Keratinocyte (primary cell): ENCODE measurements around the gene TRIM3. TPM values are rescaled to one million over a fixed set of nuclear protein-coding genes. Genes with fewer than 3 reads are reported as not detected.

Source experiments
- DNase-seq: peaks from one replicate; pipeline ENCODE4 v3.0.0-alpha.2; 2011; ENCODE audit warnings: low read depth, missing footprints, low spot score
- FAIRE-seq: peaks from 2 replicates; lab custom pipeline; 2011; peaks lifted over from hg19 to GRCh38; lab: Jason Lieb, UNC
- H2AFZ ChIP-seq: 2 replicates; pipeline ENCODE4 v1.6.0; 2012; ENCODE audit warnings: low read length, control low read depth, inconsistent platforms; ENCODE audit not compliant: control insufficient read depth
- H3K27ac ChIP-seq: 2 replicates; pipeline ENCODE4 v1.5.1; 2011; ENCODE audit warnings: low read length; ENCODE audit not compliant: control insufficient read depth, insufficient read depth
- H3K27me3 ChIP-seq: 3 replicates; pipeline ENCODE4 v1.6.0; 2011; ENCODE audit warnings: low read length; ENCODE audit not compliant: control insufficient read depth, insufficient read depth; ENCODE audit errors: extremely low read depth
- H3K36me3 ChIP-seq, 2 experiments: 2 replicates in 1 of 2; 3 replicates in 1 of 2; pipeline ENCODE4 v1.5.1; 2011; ENCODE audit warnings: low read length in 2 of 2, mild to moderate bottlenecking in 1 of 2; ENCODE audit not compliant: control insufficient read depth in 2 of 2, insufficient read depth in 2 of 2; ENCODE audit errors: extremely low read depth in 1 of 2
- H3K4me1 ChIP-seq: 3 replicates; pipeline ENCODE4 v1.5.1; 2011; ENCODE audit warnings: low read length; ENCODE audit not compliant: control insufficient read depth, insufficient read depth; ENCODE audit errors: extremely low read depth
- H3K4me2 ChIP-seq: 3 replicates; pipeline ENCODE4 v1.6.0; 2011; ENCODE audit warnings: low read depth, low read length; ENCODE audit not compliant: control insufficient read depth, insufficient read depth; ENCODE audit errors: extremely low read depth
- H3K4me3 ChIP-seq, 3 experiments: fragments of 200-600 bp in 1 of 3; sonication (generic) in 1 of 3; 2 replicates in 2 of 3; 3 replicates in 1 of 3; pipeline ENCODE4 v1.5.1; 2011 to 2016; ENCODE audit warnings: low read length in 3 of 3, mild to moderate bottlenecking in 3 of 3, control low read depth in 2 of 3, inconsistent platforms in 1 of 3, low read depth in 1 of 3, mixed read lengths in 1 of 3, mixed run types in 1 of 3, moderate library complexity in 1 of 3; ENCODE audit not compliant: control insufficient read depth in 2 of 3, insufficient read depth in 2 of 3; ENCODE audit errors: extremely low read depth in 1 of 3
- H3K79me2 ChIP-seq: 2 replicates; pipeline ENCODE4 v1.6.0; 2012; ENCODE audit warnings: low read length; ENCODE audit not compliant: control insufficient read depth, insufficient read depth
- H3K9ac ChIP-seq: 3 replicates; pipeline ENCODE4 v1.6.0; 2011; ENCODE audit warnings: low read length; ENCODE audit not compliant: control insufficient read depth, insufficient read depth; ENCODE audit errors: extremely low read depth
- H3K9me1 ChIP-seq: 3 replicates; pipeline ENCODE4 v1.6.0; 2011; ENCODE audit warnings: low read length; ENCODE audit not compliant: control insufficient read depth, insufficient read depth; ENCODE audit errors: extremely low read depth
- H3K9me3 ChIP-seq: 2 replicates; pipeline ENCODE4 v1.5.1; 2012; ENCODE audit warnings: low read depth, low read length; ENCODE audit not compliant: control insufficient read depth
- H4K20me1 ChIP-seq: 3 replicates; pipeline ENCODE4 v1.6.0; 2011; ENCODE audit warnings: low read length; ENCODE audit not compliant: control insufficient read depth, insufficient read depth; ENCODE audit errors: extremely low read depth
- EZH2 ChIP-seq: IDR thresholded peaks from one replicate; pipeline ENCODE4 v1.6.1; 2012; ENCODE audit warnings: inconsistent platforms, mild to moderate bottlenecking, low read length, moderate library complexity
- dilution Hi-C: fragments of 300-500 bp; cut with MboI; formaldehyde crosslinking; loops from one replicate; pipeline ENCODE4 v1.7.0; 2020; ENCODE audit warnings: low sequenced_read_pairs; ENCODE audit not compliant: extremely low pct_ligation_motif_present
- polyA plus RNA-seq, 5 experiments: library from polyadenylated mRNA; depleted of rRNA in 3 of 5; stranded (reverse) in 3 of 5; stranded (forward) in 1 of 5; unstranded in 1 of 5; fragments of >200 nt; gene quantifications; 1 replicate in 1 of 5; 2 replicates in 3 of 5; 3 replicates in 1 of 5; pipeline versions ENCODE4 v1.2.1 to v1.2.3, GENCODE V29; 2011 to 2012; ENCODE audit warnings: missing spikeins in 2 of 5, low read depth in 1 of 5, low replicate concordance in 1 of 5
- TF ChIP-seq, protein P1 (sequence below), 3 experiments: IDR thresholded peaks in 1 of 3; conservative IDR thresholded peaks in 1 of 3; optimal IDR thresholded peaks in 1 of 3; 2 replicates in 2 of 3; 3 replicates in 1 of 3; pipeline versions ENCODE3 to v1.5.1; 2011; ENCODE audit warnings: low read length in 3 of 3, mild to moderate bottlenecking in 3 of 3, moderate library complexity in 2 of 3, control low read depth in 1 of 3, inconsistent platforms in 1 of 3; ENCODE audit not compliant: insufficient read depth in 2 of 3; ENCODE audit errors: extremely low read depth in 1 of 3

The TRIM3 gene
- polyA plus RNA-seq, 1 donor (not counting 4 experiments of a cell fraction or from before 2014, with no cell fraction given): 10.3 TPM

DNA sequence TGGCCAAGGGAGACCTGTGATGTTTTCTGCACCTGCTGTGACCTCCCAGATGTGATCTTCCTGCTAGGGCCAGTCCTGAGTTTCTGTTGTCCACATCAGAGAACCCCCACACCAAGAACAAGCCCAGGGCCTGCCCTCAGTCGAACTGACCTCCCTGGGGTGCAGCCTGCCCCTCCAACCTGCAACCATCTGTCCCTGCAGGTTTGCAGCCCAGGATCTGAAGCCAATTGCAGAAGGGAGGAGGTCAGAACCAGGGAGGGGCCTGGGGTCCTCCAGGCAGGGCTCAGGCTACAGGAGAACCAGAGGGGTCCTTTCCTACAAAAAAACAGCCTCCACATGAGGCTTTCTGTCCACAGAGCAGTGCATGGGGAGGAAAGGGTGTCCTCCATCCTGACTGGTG, 807 bp downstream of the TRIM3 start:
- no peak overlapping the region for H2AFZ ChIP-seq
- H3K27ac ChIP-seq: no peak overlapping the region
- no peak overlapping the region for H3K9ac ChIP-seq
- H4K20me1 ChIP-seq: no peaks in the 10 kb centered on the region
- H3K79me2 ChIP-seq: peaks cover 6% of the 10 kb centered on the region
- peaks cover 15% of the 10 kb centered on the region in 2 experiments for H3K36me3 ChIP-seq
- FAIRE-seq (no peak), DNase-seq (no peak)
- TF ChIP-seq EZH2: no peak
- TF ChIP-seq, protein P1, sequence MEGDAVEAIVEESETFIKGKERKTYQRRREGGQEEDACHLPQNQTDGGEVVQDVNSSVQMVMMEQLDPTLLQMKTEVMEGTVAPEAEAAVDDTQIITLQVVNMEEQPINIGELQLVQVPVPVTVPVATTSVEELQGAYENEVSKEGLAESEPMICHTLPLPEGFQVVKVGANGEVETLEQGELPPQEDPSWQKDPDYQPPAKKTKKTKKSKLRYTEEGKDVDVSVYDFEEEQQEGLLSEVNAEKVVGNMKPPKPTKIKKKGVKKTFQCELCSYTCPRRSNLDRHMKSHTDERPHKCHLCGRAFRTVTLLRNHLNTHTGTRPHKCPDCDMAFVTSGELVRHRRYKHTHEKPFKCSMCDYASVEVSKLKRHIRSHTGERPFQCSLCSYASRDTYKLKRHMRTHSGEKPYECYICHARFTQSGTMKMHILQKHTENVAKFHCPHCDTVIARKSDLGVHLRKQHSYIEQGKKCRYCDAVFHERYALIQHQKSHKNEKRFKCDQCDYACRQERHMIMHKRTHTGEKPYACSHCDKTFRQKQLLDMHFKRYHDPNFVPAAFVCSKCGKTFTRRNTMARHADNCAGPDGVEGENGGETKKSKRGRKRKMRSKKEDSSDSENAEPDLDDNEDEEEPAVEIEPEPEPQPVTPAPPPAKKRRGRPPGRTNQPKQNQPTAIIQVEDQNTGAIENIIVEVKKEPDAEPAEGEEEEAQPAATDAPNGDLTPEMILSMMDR (optimal IDR thresholded peaks at IDR 0.05 in 1 of 3, IDR thresholded peaks at IDR 0.05 in 1 of 3, conservative IDR thresholded peaks at IDR 0.05 in 1 of 3; ENCODE audit: extremely low read depth in 1 of 3, insufficient read depth in 2 of 3, low read length in 3 of 3): no peak
- no peaks in the 10 kb centered on the region for H3K9me3 ChIP-seq
- H3K4me1 ChIP-seq: peaks cover 20% of the 10 kb centered on the region
- H3K4me3 ChIP-seq: peak overlapping the region; percentile 15 to 84 (median 72)
- peak overlapping the region; percentile 71 for H3K4me2 ChIP-seq
- dilution Hi-C loops: no loop called here
- H3K9me1 ChIP-seq: no peaks in the 10 kb centered on the region
- H3K27me3 ChIP-seq: no peaks in the 10 kb centered on the region

DNA sequence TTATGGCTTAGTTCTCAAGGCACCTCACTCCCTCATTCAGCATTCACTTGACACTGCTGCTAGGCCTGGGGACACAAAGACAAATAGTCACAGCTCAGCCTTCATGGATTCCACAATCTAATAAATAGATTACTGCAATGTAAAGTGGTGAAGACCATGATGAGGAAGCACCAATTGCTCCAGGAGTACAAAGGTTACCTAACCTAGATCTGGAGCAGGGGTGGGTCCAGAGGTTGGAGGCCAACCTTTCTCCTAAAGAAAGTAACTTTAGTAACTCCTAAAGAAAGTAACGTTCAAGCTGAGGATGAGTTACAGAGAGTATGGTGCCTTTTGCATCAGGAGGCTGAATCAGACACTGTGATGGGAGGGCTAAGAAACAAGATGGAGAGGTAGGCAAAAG, 4.1 kb downstream of the TRIM3 start:
- Histone ChIP-seq H3K36me3 (peaks cover 0 to 4% of the 10 kb centered on the region in 2 experiments), H3K4me2 (peak overlapping the region; percentile 54), H3K4me1 (peaks cover 17% of the 10 kb centered on the region), H3K79me2 (peaks cover 6% of the 10 kb centered on the region), H3K4me3 (no peak overlapping the region), H3K27me3 (no peaks in the 10 kb centered on the region), H3K9ac (no peak overlapping the region), H2AFZ (peak overlapping the region; percentile 77), H3K9me3 (no peaks in the 10 kb centered on the region), H3K9me1 (no peaks in the 10 kb centered on the region), H4K20me1 (no peaks in the 10 kb centered on the region), H3K27ac (no peak overlapping the region)
- no peak for TF ChIP-seq EZH2
- TF ChIP-seq, protein P1 (optimal IDR thresholded peaks at IDR 0.05 in 1 of 3, IDR thresholded peaks at IDR 0.05 in 1 of 3, conservative IDR thresholded peaks at IDR 0.05 in 1 of 3; ENCODE audit: extremely low read depth in 1 of 3, insufficient read depth in 2 of 3, low read length in 3 of 3): no peak
- no peak for FAIRE-seq
- dilution Hi-C loops: no loop called here
- DNase-seq: no peak
